ENCODE data around the gene SIK2.
A peak's percentile ranks its signal among the peaks of the same experiment; 100 is the strongest.

The SIK2 gene

GRCh38 chr11:111603611-111604130 is 1.4 kb downstream of the SIK2 start:
- Histone ChIP-seq H3K9ac (ENCODE audit: low read length) (peak overlapping the region; percentile 70), H3K4me3 (ENCODE audit: low read depth in 1 of 2, low read length in 2 of 2) (peak overlapping the region; percentile 47 to 75), H3K27me3 (ENCODE audit: control insufficient read depth in 1 of 2, insufficient read depth in 2 of 2, low read length in 2 of 2) (no peaks in the 10 kb centered on the region), H3K27ac (ENCODE audit: low read depth, low read length) (peak overlapping the region; percentile 66), H3K9me3 (ENCODE audit: low read length) (no peaks in the 10 kb centered on the region), H3K36me3 (ENCODE audit: insufficient read depth, low read length) (no peaks in the 10 kb centered on the region), H3K4me1 (ENCODE audit: insufficient read depth, low read length) (peaks cover 27% of the 10 kb centered on the region)

- Histone ChIP-seq H3K4me1 (ENCODE audit: insufficient read depth, low read length) (peaks cover 27% of the 10 kb centered on the region), H3K9ac (ENCODE audit: low read length) (peak overlapping the region; percentile 70), H3K27ac (ENCODE audit: low read depth, low read length) (no peak overlapping the region), H3K4me3 (ENCODE audit: low read depth in 1 of 2, low read length in 2 of 2) (peak overlapping the region in 1 of 2 donors; percentile 75), H3K9me3 (ENCODE audit: low read length) (no peaks in the 10 kb centered on the region), H3K36me3 (ENCODE audit: insufficient read depth, low read length) (no peaks in the 10 kb centered on the region), H3K27me3 (ENCODE audit: control insufficient read depth in 1 of 2, insufficient read depth in 2 of 2, low read length in 2 of 2) (no peaks in the 10 kb centered on the region)
Measured at GRCh38 chr11:111604392-111605009, 2.3 kb downstream of the SIK2 start.

GRCh38 chr11:111605681-111606080 is 3.4 kb downstream of the SIK2 start:
- Histone ChIP-seq H3K9me3 (ENCODE audit: low read length) (no peaks in the 10 kb centered on the region), H3K27ac (ENCODE audit: low read depth, low read length) (no peak overlapping the region), H3K36me3 (ENCODE audit: insufficient read depth, low read length) (no peaks in the 10 kb centered on the region), H3K4me3 (ENCODE audit: low read depth in 1 of 2, low read length in 2 of 2) (no peak overlapping the region), H3K9ac (ENCODE audit: low read length) (no peak overlapping the region), H3K4me1 (ENCODE audit: insufficient read depth, low read length) (peaks cover 27% of the 10 kb centered on the region), H3K27me3 (ENCODE audit: control insufficient read depth in 1 of 2, insufficient read depth in 2 of 2, low read length in 2 of 2) (no peaks in the 10 kb centered on the region)

- no peaks in the 10 kb centered on the region for H3K9me3 ChIP-seq (ENCODE audit: low read length)
- H3K4me1 ChIP-seq (ENCODE audit: insufficient read depth, low read length): peaks cover 25% of the 10 kb centered on the region
- no peak overlapping the region for H3K9ac ChIP-seq (ENCODE audit: low read length)
- H3K4me3 ChIP-seq (ENCODE audit: low read depth in 1 of 2, low read length in 2 of 2): no peak overlapping the region
- H3K27ac ChIP-seq (ENCODE audit: low read depth, low read length): no peak overlapping the region
- no peaks in the 10 kb centered on the region for H3K27me3 ChIP-seq (ENCODE audit: control insufficient read depth in 1 of 2, insufficient read depth in 2 of 2, low read length in 2 of 2)
- no peaks in the 10 kb centered on the region for H3K36me3 ChIP-seq (ENCODE audit: insufficient read depth, low read length)
Measured at GRCh38 chr11:111606986-111607385, 4.7 kb downstream of the SIK2 start.

GRCh38 chr11:111607751-111608150 is 5.5 kb downstream of the SIK2 start:
- Histone ChIP-seq H3K27ac (ENCODE audit: low read depth, low read length) (no peak overlapping the region), H3K4me1 (ENCODE audit: insufficient read depth, low read length) (peaks cover 28% of the 10 kb centered on the region), H3K4me3 (ENCODE audit: low read depth in 1 of 2, low read length in 2 of 2) (no peak overlapping the region), H3K27me3 (ENCODE audit: control insufficient read depth in 1 of 2, insufficient read depth in 2 of 2, low read length in 2 of 2) (no peaks in the 10 kb centered on the region), H3K9me3 (ENCODE audit: low read length) (no peaks in the 10 kb centered on the region), H3K36me3 (ENCODE audit: insufficient read depth, low read length) (no peaks in the 10 kb centered on the region), H3K9ac (ENCODE audit: low read length) (no peak overlapping the region)

GRCh38 chr11:111612224-111612623 is 10.0 kb downstream of the SIK2 start:
- Histone ChIP-seq H3K4me3 (ENCODE audit: low read depth in 1 of 2, low read length in 2 of 2) (no peak overlapping the region), H3K27me3 (ENCODE audit: control insufficient read depth in 1 of 2, insufficient read depth in 2 of 2, low read length in 2 of 2) (no peaks in the 10 kb centered on the region), H3K27ac (ENCODE audit: low read depth, low read length) (no peak overlapping the region), H3K9me3 (ENCODE audit: low read length) (no peaks in the 10 kb centered on the region), H3K4me1 (ENCODE audit: insufficient read depth, low read length) (peaks cover 8% of the 10 kb centered on the region), H3K36me3 (ENCODE audit: insufficient read depth, low read length) (peaks cover 2% of the 10 kb centered on the region), H3K9ac (ENCODE audit: low read length) (no peak overlapping the region)

- Histone ChIP-seq H3K4me3 (ENCODE audit: low read depth in 1 of 2, low read length in 2 of 2) (no peak overlapping the region), H3K4me1 (ENCODE audit: insufficient read depth, low read length) (peaks cover under 1% of the 10 kb centered on the region), H3K27me3 (ENCODE audit: control insufficient read depth in 1 of 2, insufficient read depth in 2 of 2, low read length in 2 of 2) (no peaks in the 10 kb centered on the region), H3K9me3 (ENCODE audit: low read length) (no peaks in the 10 kb centered on the region), H3K36me3 (ENCODE audit: insufficient read depth, low read length) (peaks cover 10% of the 10 kb centered on the region), H3K9ac (ENCODE audit: low read length) (no peak overlapping the region), H3K27ac (ENCODE audit: low read depth, low read length) (no peak overlapping the region)
Measured at GRCh38 chr11:111617286-111617685, 15.0 kb downstream of the SIK2 start.

- H3K9ac ChIP-seq (ENCODE audit: low read length): no peak overlapping the region
- H3K4me3 ChIP-seq (ENCODE audit: low read depth in 1 of 2, low read length in 2 of 2): no peak overlapping the region
- H3K4me1 ChIP-seq (ENCODE audit: insufficient read depth, low read length): no peaks in the 10 kb centered on the region
- no peaks in the 10 kb centered on the region for H3K27me3 ChIP-seq (ENCODE audit: control insufficient read depth in 1 of 2, insufficient read depth in 2 of 2, low read length in 2 of 2)
- peaks cover 10% of the 10 kb centered on the region for H3K36me3 ChIP-seq (ENCODE audit: insufficient read depth, low read length)
- no peak overlapping the region for H3K27ac ChIP-seq (ENCODE audit: low read depth, low read length)
- no peaks in the 10 kb centered on the region for H3K9me3 ChIP-seq (ENCODE audit: low read length)
Measured at GRCh38 chr11:111620518-111620917, 18.3 kb downstream of the SIK2 start.

GRCh38 chr11:111623527-111624030 is 21.3 kb downstream of the SIK2 start:
- H3K27ac ChIP-seq (ENCODE audit: low read depth, low read length): no peak overlapping the region
- no peaks in the 10 kb centered on the region for H3K27me3 ChIP-seq (ENCODE audit: control insufficient read depth in 1 of 2, insufficient read depth in 2 of 2, low read length in 2 of 2)
- no peaks in the 10 kb centered on the region for H3K36me3 ChIP-seq (ENCODE audit: insufficient read depth, low read length)

GRCh38 chr11:111624608-111625007 is 22.4 kb downstream of the SIK2 start:
- Histone ChIP-seq H3K9me3 (ENCODE audit: low read length) (no peaks in the 10 kb centered on the region), H3K9ac (ENCODE audit: low read length) (no peak overlapping the region), H3K27me3 (ENCODE audit: control insufficient read depth in 1 of 2, insufficient read depth in 2 of 2, low read length in 2 of 2) (no peaks in the 10 kb centered on the region), H3K36me3 (ENCODE audit: insufficient read depth, low read length) (no peaks in the 10 kb centered on the region), H3K27ac (ENCODE audit: low read depth, low read length) (no peak overlapping the region), H3K4me1 (ENCODE audit: insufficient read depth, low read length) (peaks cover 15% of the 10 kb centered on the region), H3K4me3 (ENCODE audit: low read depth in 1 of 2, low read length in 2 of 2) (no peak overlapping the region)

More at GRCh38 chr11:111623527-111624030, 21.3 kb downstream of the SIK2 start:
- Histone ChIP-seq H3K9ac (ENCODE audit: low read length) (no peak overlapping the region), H3K4me3 (ENCODE audit: low read depth in 1 of 2, low read length in 2 of 2) (no peak overlapping the region), H3K4me1 (ENCODE audit: insufficient read depth, low read length) (peaks cover 11% of the 10 kb centered on the region), H3K9me3 (ENCODE audit: low read length) (no peaks in the 10 kb centered on the region)

- H3K36me3 ChIP-seq (ENCODE audit: insufficient read depth, low read length): no peaks in the 10 kb centered on the region
- H3K27me3 ChIP-seq (ENCODE audit: control insufficient read depth in 1 of 2, insufficient read depth in 2 of 2, low read length in 2 of 2): no peaks in the 10 kb centered on the region
- H3K9ac ChIP-seq (ENCODE audit: low read length): no peak overlapping the region
- H3K4me1 ChIP-seq (ENCODE audit: insufficient read depth, low read length): peaks cover 15% of the 10 kb centered on the region
- H3K4me3 ChIP-seq (ENCODE audit: low read depth in 1 of 2, low read length in 2 of 2): no peak overlapping the region
- no peak overlapping the region for H3K27ac ChIP-seq (ENCODE audit: low read depth, low read length)
- no peaks in the 10 kb centered on the region for H3K9me3 ChIP-seq (ENCODE audit: low read length)
Measured at GRCh38 chr11:111627591-111627990, 25.3 kb downstream of the SIK2 start.

- Histone ChIP-seq H3K9me3 (ENCODE audit: low read length) (no peaks in the 10 kb centered on the region), H3K4me1 (ENCODE audit: insufficient read depth, low read length) (peaks cover 15% of the 10 kb centered on the region), H3K4me3 (ENCODE audit: low read depth in 1 of 2, low read length in 2 of 2) (no peak overlapping the region), H3K36me3 (ENCODE audit: insufficient read depth, low read length) (no peaks in the 10 kb centered on the region), H3K27me3 (ENCODE audit: control insufficient read depth in 1 of 2, insufficient read depth in 2 of 2, low read length in 2 of 2) (no peaks in the 10 kb centered on the region), H3K9ac (ENCODE audit: low read length) (no peak overlapping the region), H3K27ac (ENCODE audit: low read depth, low read length) (no peak overlapping the region)
Measured at GRCh38 chr11:111629499-111629898, 27.2 kb downstream of the SIK2 start.

Measured in muscle layer of colon (tissue), 2 donors.